GM12864 (cell line): ENCODE measurements around the gene CSNK1A1L.

Source experiments
- DNase-seq: peaks from one replicate; pipeline ENCODE4 v3.0.0-alpha.2; 2011; ENCODE audit warnings: low read depth
- H3K4me3 ChIP-seq: 2 replicates; pipeline ENCODE4 v1.5.1; 2011; ENCODE audit warnings: mild to moderate bottlenecking, low read depth, low read length, control low read depth
- CTCF ChIP-seq: IDR thresholded peaks from 2 replicates; pipeline ENCODE4 v1.5.1; 2011; ENCODE audit warnings: low read depth, mild to moderate bottlenecking, moderate library complexity, low read length, control low read depth, inconsistent platforms; ENCODE audit errors: missing control alignments

CSNK1A1L gene

GRCh38 chr13:37131092-37131491, 25.6 kb upstream of the CSNK1A1L start:
- H3K4me3 ChIP-seq, result no peak overlapping the region
- DNase-seq, result no peak
- no peak for TF ChIP-seq CTCF

- TF ChIP-seq CTCF, result no peak
- no peak overlapping the region for H3K4me3 ChIP-seq
- no peak for DNase-seq
These were observed 24.4 kb upstream of the CSNK1A1L start for GRCh38 chr13:37129866-37130265.

- H3K4me3 ChIP-seq, result no peak overlapping the region
- no peak for DNase-seq
- no peak for TF ChIP-seq CTCF
These were observed 22.3 kb upstream of the CSNK1A1L start for GRCh38 chr13:37127691-37128241.

GRCh38 chr13:37123337-37123736, 17.9 kb upstream of the CSNK1A1L start:
- TF ChIP-seq CTCF, result no peak
- DNase-seq, result no peak
- H3K4me3 ChIP-seq, result no peak overlapping the region

- no peak overlapping the region for H3K4me3 ChIP-seq
- TF ChIP-seq CTCF, result no peak
- no peak for DNase-seq
These were observed 12.6 kb upstream of the CSNK1A1L start for GRCh38 chr13:37118016-37118415.

GRCh38 chr13:37114250-37114649, 8.8 kb upstream of the CSNK1A1L start:
- no peak for DNase-seq
- TF ChIP-seq CTCF, result no peak
- H3K4me3 ChIP-seq, result no peak overlapping the region

GRCh38 chr13:37113534-37113933, 8.1 kb upstream of the CSNK1A1L start:
- no peak overlapping the region for H3K4me3 ChIP-seq
- TF ChIP-seq CTCF, result no peak
- no peak for DNase-seq
